ENCODE data around the gene ADSL. TPM values are rescaled to one million over a fixed set of nuclear protein-coding genes. Genes with fewer than 3 reads are reported as not detected.

Gene ADSL
- total and polyA plus RNA-seq, 2 of the 8 experiments (the other 6 are each of a cell fraction or from before 2014, with no cell fraction given): 197 to 218 TPM

- no peak for TF ChIP-seq JUN (IDR thresholded peaks at IDR 0.05; ENCODE audit: low read depth, low read length)
- TF ChIP-seq E2F6 (IDR thresholded peaks at IDR 0.05): no peak
- TF ChIP-seq CTCF (IDR thresholded peaks at IDR 0.05; ENCODE audit: control extremely low read depth in 1 of 3, insufficient read depth in 1 of 3, low read depth in 1 of 3, low read length in 3 of 3): no peak
- no peak for TF ChIP-seq TEAD4 (IDR thresholded peaks at IDR 0.05; ENCODE audit: low read depth, low read length)
- TF ChIP-seq, protein P1, sequence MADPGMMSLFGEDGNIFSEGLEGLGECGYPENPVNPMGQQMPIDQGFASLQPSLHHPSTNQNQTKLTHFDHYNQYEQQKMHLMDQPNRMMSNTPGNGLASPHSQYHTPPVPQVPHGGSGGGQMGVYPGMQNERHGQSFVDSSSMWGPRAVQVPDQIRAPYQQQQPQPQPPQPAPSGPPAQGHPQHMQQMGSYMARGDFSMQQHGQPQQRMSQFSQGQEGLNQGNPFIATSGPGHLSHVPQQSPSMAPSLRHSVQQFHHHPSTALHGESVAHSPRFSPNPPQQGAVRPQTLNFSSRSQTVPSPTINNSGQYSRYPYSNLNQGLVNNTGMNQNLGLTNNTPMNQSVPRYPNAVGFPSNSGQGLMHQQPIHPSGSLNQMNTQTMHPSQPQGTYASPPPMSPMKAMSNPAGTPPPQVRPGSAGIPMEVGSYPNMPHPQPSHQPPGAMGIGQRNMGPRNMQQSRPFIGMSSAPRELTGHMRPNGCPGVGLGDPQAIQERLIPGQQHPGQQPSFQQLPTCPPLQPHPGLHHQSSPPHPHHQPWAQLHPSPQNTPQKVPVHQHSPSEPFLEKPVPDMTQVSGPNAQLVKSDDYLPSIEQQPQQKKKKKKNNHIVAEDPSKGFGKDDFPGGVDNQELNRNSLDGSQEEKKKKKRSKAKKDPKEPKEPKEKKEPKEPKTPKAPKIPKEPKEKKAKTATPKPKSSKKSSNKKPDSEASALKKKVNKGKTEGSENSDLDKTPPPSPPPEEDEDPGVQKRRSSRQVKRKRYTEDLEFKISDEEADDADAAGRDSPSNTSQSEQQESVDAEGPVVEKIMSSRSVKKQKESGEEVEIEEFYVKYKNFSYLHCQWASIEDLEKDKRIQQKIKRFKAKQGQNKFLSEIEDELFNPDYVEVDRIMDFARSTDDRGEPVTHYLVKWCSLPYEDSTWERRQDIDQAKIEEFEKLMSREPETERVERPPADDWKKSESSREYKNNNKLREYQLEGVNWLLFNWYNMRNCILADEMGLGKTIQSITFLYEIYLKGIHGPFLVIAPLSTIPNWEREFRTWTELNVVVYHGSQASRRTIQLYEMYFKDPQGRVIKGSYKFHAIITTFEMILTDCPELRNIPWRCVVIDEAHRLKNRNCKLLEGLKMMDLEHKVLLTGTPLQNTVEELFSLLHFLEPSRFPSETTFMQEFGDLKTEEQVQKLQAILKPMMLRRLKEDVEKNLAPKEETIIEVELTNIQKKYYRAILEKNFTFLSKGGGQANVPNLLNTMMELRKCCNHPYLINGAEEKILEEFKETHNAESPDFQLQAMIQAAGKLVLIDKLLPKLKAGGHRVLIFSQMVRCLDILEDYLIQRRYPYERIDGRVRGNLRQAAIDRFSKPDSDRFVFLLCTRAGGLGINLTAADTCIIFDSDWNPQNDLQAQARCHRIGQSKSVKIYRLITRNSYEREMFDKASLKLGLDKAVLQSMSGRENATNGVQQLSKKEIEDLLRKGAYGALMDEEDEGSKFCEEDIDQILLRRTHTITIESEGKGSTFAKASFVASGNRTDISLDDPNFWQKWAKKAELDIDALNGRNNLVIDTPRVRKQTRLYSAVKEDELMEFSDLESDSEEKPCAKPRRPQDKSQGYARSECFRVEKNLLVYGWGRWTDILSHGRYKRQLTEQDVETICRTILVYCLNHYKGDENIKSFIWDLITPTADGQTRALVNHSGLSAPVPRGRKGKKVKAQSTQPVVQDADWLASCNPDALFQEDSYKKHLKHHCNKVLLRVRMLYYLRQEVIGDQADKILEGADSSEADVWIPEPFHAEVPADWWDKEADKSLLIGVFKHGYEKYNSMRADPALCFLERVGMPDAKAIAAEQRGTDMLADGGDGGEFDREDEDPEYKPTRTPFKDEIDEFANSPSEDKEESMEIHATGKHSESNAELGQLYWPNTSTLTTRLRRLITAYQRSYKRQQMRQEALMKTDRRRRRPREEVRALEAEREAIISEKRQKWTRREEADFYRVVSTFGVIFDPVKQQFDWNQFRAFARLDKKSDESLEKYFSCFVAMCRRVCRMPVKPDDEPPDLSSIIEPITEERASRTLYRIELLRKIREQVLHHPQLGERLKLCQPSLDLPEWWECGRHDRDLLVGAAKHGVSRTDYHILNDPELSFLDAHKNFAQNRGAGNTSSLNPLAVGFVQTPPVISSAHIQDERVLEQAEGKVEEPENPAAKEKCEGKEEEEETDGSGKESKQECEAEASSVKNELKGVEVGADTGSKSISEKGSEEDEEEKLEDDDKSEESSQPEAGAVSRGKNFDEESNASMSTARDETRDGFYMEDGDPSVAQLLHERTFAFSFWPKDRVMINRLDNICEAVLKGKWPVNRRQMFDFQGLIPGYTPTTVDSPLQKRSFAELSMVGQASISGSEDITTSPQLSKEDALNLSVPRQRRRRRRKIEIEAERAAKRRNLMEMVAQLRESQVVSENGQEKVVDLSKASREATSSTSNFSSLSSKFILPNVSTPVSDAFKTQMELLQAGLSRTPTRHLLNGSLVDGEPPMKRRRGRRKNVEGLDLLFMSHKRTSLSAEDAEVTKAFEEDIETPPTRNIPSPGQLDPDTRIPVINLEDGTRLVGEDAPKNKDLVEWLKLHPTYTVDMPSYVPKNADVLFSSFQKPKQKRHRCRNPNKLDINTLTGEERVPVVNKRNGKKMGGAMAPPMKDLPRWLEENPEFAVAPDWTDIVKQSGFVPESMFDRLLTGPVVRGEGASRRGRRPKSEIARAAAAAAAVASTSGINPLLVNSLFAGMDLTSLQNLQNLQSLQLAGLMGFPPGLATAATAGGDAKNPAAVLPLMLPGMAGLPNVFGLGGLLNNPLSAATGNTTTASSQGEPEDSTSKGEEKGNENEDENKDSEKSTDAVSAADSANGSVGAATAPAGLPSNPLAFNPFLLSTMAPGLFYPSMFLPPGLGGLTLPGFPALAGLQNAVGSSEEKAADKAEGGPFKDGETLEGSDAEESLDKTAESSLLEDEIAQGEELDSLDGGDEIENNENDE (IDR thresholded peaks at IDR 0.05; ENCODE audit: insufficient replicate concordance, low read length): no peak
These were observed 38.9 kb downstream of the ADSL start (continued) for GRCh38 chr22:40385036-40385782.

Measured in H1 (cell line).